Right atrium auricular region (tissue), 2 donors: ENCODE results near the gene PAFAH1B1. TPM values are rescaled to one million over a fixed set of nuclear protein-coding genes. Genes with fewer than 3 reads are reported as not detected.
"Not testable (repeated sequence)": the region's sequence is repeated elsewhere in the genome, so short reads cannot be mapped to it uniquely, and the experiment has no call there.

Experiments
- DNase-seq: peaks from one replicate; pipeline ENCODE4 v3.0.0-alpha.2; 2019; ENCODE audit warnings: low spot score
- H3K27ac ChIP-seq, 2 donors: fragments of 200-600 bp; sonication (generic); 1 replicate in 1 of 2; 2 replicates in 1 of 2; pipeline ENCODE4 v1.5.1; 2016 to 2019
- H3K27me3 ChIP-seq, 2 donors: fragments of 200-600 bp; sonication (generic); one replicate each; pipeline versions ENCODE4 v1.5.1 to v1.6.0; 2017 to 2019
- H3K36me3 ChIP-seq: fragments of 200-600 bp; sonication (generic); one replicate; pipeline ENCODE4 v1.5.1; 2016
- H3K4me1 ChIP-seq, 2 donors: fragments of 200-600 bp; sonication (generic); one replicate each; pipeline versions ENCODE4 v1.5.1 to v1.6.0; 2017 to 2019
- H3K4me3 ChIP-seq, 2 donors: fragments of 200-600 bp; sonication (generic); 1 replicate in 1 of 2; 2 replicates in 1 of 2; pipeline ENCODE4 v1.5.1; 2017 to 2019; ENCODE audit warnings: mild to moderate bottlenecking in 1 of 2, moderate library complexity in 1 of 2
- H3K9me3 ChIP-seq, 2 donors: fragments of 200-600 bp; sonication (generic); one replicate each; pipeline ENCODE4 v1.5.1; 2019
- CTCF ChIP-seq, 2 donors: fragments of 200-600 bp; sonication (generic); IDR thresholded peaks; one replicate each; pipeline ENCODE4 v1.5.1; 2019; ENCODE audit warnings: antibody characterized with exemption in 2 of 2
- total RNA-seq, 2 donors: library from RNA; depleted of rRNA; stranded (reverse); fragments of >200 nt; gene quantifications; one replicate each; pipeline ENCODE4 v1.1.0, GENCODE V29; 2016

PAFAH1B1 gene
- total RNA-seq, 2 donors from 2014 or later, result 55.4 to 71.6 TPM

GRCh38 chr17:2624292-2624731, 30.9 kb downstream of the PAFAH1B1 start:
- no peak for TF ChIP-seq CTCF (IDR thresholded peaks at IDR 0.05)
- Histone ChIP-seq H3K27ac (no peak overlapping the region), H3K4me3 (no peak overlapping the region), H3K36me3 (peaks cover 4% of the 10 kb centered on the region), H3K4me1 (peaks cover 0 to 34% of the 10 kb centered on the region in 2 donors), H3K27me3 (no peaks in the 10 kb centered on the region), H3K9me3 (no peaks in the 10 kb centered on the region)
- no peak for DNase-seq

- H3K4me3 ChIP-seq, H3K27ac ChIP-seq, DNase-seq: not testable (repeated sequence)
These were observed 33.3 kb downstream of the PAFAH1B1 start for GRCh38 chr17:2626626-2627219.

GRCh38 chr17:2628922-2629321, 35.5 kb downstream of the PAFAH1B1 start:
- not testable (repeated sequence) for H3K27ac ChIP-seq, H3K9me3 ChIP-seq, DNase-seq, H3K27me3 ChIP-seq, H3K4me3 ChIP-seq, H3K36me3 ChIP-seq
- H3K4me1 ChIP-seq, result peaks cover 0 to 43% of the 10 kb centered on the region in 2 donors

More at GRCh38 chr17:2626626-2627219, 33.3 kb downstream of the PAFAH1B1 start:
- H3K9me3 ChIP-seq, H3K36me3 ChIP-seq, H3K27me3 ChIP-seq: not testable (repeated sequence)
- peaks cover 0 to 41% of the 10 kb centered on the region in 2 donors for H3K4me1 ChIP-seq

- no peaks in the 10 kb centered on the region for H3K36me3 ChIP-seq
- no peak for DNase-seq
- H3K9me3 ChIP-seq, result no peaks in the 10 kb centered on the region
- no peak for TF ChIP-seq CTCF (IDR thresholded peaks at IDR 0.05)
- H3K4me3 ChIP-seq, result no peak overlapping the region
- no peak overlapping the region for H3K27ac ChIP-seq
- peaks cover 0 to 49% of the 10 kb centered on the region in 2 donors for H3K4me1 ChIP-seq
- H3K27me3 ChIP-seq, result no peaks in the 10 kb centered on the region
These were observed 37.8 kb downstream of the PAFAH1B1 start for GRCh38 chr17:2631211-2631610.

- peaks cover 0 to 55% of the 10 kb centered on the region in 2 donors for H3K4me1 ChIP-seq
- H3K27ac ChIP-seq, result no peak overlapping the region
- peaks cover 10% of the 10 kb centered on the region for H3K36me3 ChIP-seq
- no peaks in the 10 kb centered on the region for H3K27me3 ChIP-seq
- no peak overlapping the region for H3K4me3 ChIP-seq
- DNase-seq, result no peak
- no peaks in the 10 kb centered on the region for H3K9me3 ChIP-seq
- TF ChIP-seq CTCF (IDR thresholded peaks at IDR 0.05), result no peak
These were observed 41.0 kb downstream of the PAFAH1B1 start for GRCh38 chr17:2634361-2634960.

- Histone ChIP-seq H3K36me3 (peaks cover 15% of the 10 kb centered on the region), H3K4me1 (peaks cover 0 to 48% of the 10 kb centered on the region in 2 donors), H3K27ac (no peak overlapping the region), H3K9me3 (no peaks in the 10 kb centered on the region), H3K4me3 (no peak overlapping the region), H3K27me3 (no peaks in the 10 kb centered on the region)
- DNase-seq, result no peak
- TF ChIP-seq CTCF (IDR thresholded peaks at IDR 0.05), result no peak
These were observed 41.8 kb downstream of the PAFAH1B1 start for GRCh38 chr17:2635241-2635640.

GRCh38 chr17:2635675-2636074, 42.2 kb downstream of the PAFAH1B1 start:
- H3K27me3 ChIP-seq, result no peaks in the 10 kb centered on the region
- H3K4me3 ChIP-seq, result no peak overlapping the region
- no peak for TF ChIP-seq CTCF (IDR thresholded peaks at IDR 0.05)
- H3K4me1 ChIP-seq, result peaks cover 0 to 44% of the 10 kb centered on the region in 2 donors
- DNase-seq, result no peak
- H3K27ac ChIP-seq, result no peak overlapping the region
- no peaks in the 10 kb centered on the region for H3K9me3 ChIP-seq
- H3K36me3 ChIP-seq, result peaks cover 15% of the 10 kb centered on the region
